ENCODE results near the gene C2CD3.

C2CD3 gene

GRCh38 chr11:74057249-74058151 is 113.3 kb downstream of the C2CD3 start:
- DNase-seq = no peak

GRCh38 chr11:74055938-74056337 is 114.9 kb downstream of the C2CD3 start:
- DNase-seq = no peak

- no peak for DNase-seq
Measured at GRCh38 chr11:74050465-74050864, 120.3 kb downstream of the C2CD3 start.

- DNase-seq = no peak
Measured at GRCh38 chr11:74048993-74049392, 121.8 kb downstream of the C2CD3 start.

GRCh38 chr11:74044538-74044937 is 126.3 kb downstream of the C2CD3 start:
- no peak for DNase-seq

- no peak for DNase-seq
Measured at GRCh38 chr11:74043450-74043849, 127.4 kb downstream of the C2CD3 start.

GRCh38 chr11:74037309-74037708 is 133.5 kb downstream of the C2CD3 start:
- DNase-seq = no peak

GRCh38 chr11:74035264-74035663 is 135.5 kb downstream of the C2CD3 start:
- no peak for DNase-seq

GRCh38 chr11:74033046-74033445 is 137.8 kb downstream of the C2CD3 start:
- no peak for DNase-seq

GRCh38 chr11:74030723-74031676 is 139.8 kb downstream of the C2CD3 start:
- DNase-seq = no peak

GRCh38 chr11:74025467-74026166 is 145.2 kb downstream of the C2CD3 start:
- peak; percentile 54 for DNase-seq

- DNase-seq = peak; percentile 86
Measured at GRCh38 chr11:74024261-74025029, 146.4 kb downstream of the C2CD3 start.

GRCh38 chr11:74023276-74023675 is 147.5 kb downstream of the C2CD3 start:
- no peak for DNase-seq

GRCh38 chr11:74022546-74022945 is 148.3 kb downstream of the C2CD3 start:
- no peak for DNase-seq

- DNase-seq = no peak
Measured at GRCh38 chr11:74021998-74022397, 148.8 kb downstream of the C2CD3 start.

- DNase-seq = peak; percentile 54
Measured at GRCh38 chr11:74020539-74020938, 150.3 kb downstream of the C2CD3 start.

- DNase-seq = peak; percentile 82
Measured at GRCh38 chr11:74019860-74020259, 150.9 kb downstream of the C2CD3 start.

- peak; percentile 68 for DNase-seq
Measured at GRCh38 chr11:74019104-74019738, 151.6 kb downstream of the C2CD3 start.

- peak; percentile 56 for DNase-seq
Measured at GRCh38 chr11:74018331-74019005, 152.3 kb downstream of the C2CD3 start.

- peak; percentile 48 for DNase-seq
Measured at GRCh38 chr11:74017631-74018030, 153.2 kb downstream of the C2CD3 start.

All from activated CD8-positive, alpha-beta memory T cell treated with anti-CD3 and anti-CD28 coated beads, Interleukin-2, amount 50 U/mL, for 48 hours (primary cell).